GM18870 (cell line): ENCODE data around the gene OPRM1.

Source experiments
- ATAC-seq: cut with Tn5 transposase; IDR thresholded peaks from one replicate; pipeline ENCODE4 v1.9.1; 2021; ENCODE audit warnings: moderate library complexity; ENCODE audit not compliant: unreplicated experiment

OPRM1 gene

DNA sequence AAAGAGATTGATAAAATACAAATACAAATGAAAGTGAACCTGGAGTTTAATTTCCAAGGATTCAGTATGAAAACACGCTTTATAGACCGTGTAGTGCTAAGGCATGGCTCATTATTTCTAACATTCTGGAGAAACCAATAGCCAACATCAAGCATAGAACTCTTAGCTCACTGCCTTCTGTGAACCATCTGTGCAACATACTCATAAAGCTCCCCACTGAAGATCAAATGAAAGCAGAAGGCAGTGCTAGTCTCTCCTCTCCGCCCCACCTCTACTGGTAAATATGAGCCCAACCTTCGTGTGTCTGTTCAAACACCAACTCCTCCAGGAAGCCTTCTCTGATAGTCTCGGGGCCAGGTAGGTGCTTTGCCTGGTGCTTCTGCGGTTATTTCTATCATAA is 163.9 kb downstream of the OPRM1 start:
- no peak for ATAC-seq

DNA sequence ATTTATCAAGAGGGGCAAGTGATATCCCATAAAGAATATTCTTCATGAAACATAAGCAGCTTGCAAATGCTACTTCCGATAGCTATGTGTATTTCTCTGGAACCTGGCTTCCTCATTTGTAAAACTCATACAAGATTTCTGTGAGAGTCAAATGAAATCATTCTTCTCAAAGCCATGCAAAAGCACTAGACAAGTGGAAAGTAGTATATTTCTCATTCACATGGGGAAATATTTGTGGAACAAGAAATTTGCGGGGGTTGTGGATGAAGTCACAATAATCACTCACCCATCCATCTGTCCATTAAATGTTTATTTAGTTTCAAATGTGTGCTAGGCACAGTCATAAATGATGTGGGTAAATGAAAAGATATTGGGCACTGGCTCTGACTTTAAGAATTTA is 167.1 kb downstream of the OPRM1 start:
- ATAC-seq, result no peak

DNA sequence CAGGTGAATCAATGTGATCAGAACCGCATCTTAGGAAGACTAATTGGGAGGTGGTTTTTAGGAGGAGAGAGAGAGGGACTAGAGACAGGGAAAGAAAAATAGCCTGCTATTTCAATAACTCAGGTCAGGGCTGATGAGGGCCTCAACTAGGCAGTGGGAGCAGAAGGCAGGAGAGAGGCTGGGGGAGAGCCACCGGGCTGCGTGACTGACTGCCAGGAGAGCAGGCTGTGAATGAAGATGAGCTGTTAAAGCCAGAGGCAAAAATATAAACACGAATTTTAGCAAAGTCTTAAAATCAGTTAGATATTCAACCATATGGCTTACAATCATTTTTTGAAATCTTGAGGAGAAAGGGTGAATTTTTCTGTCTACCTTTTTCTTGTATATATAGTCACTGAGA is 168.0 kb downstream of the OPRM1 start:
- no peak for ATAC-seq

DNA sequence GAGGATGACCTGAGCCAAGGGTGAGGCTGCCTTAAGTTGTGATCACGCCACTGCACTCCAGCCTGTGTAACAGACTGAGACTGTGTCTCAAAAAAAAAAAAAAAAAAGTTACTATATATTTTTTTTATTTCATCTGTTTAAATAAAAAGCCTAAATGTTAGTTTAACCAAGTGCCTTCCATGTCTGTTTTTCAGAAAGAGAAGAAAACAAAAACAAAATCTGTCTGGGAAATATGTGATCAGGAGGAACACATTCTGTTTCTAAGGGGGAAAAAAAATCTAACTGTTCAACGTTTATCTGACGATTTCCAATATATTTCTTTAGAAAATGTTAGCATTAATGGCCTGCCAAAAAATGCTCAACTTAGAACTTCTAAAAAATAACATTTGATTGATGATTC is 170.5 kb downstream of the OPRM1 start:
- ATAC-seq, result no peak

DNA sequence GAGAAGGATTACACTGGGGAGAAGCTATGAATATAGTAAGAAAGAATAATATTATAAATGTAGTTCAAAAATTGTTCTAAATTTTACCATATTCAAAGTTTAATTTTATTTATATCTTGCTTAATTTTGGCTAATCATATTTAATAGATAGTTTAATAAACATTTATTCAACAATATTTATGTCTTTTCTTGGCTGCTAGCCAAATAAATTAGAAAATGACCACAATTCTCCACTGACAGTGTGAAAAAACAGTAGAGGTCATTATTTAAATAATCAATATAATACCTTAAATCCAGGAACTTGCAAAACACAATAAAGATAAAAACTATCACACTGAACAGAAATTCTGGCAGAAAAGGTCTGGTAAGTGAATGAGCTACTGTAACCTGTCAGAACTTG is 171.6 kb downstream of the OPRM1 start:
- ATAC-seq, result no peak

DNA sequence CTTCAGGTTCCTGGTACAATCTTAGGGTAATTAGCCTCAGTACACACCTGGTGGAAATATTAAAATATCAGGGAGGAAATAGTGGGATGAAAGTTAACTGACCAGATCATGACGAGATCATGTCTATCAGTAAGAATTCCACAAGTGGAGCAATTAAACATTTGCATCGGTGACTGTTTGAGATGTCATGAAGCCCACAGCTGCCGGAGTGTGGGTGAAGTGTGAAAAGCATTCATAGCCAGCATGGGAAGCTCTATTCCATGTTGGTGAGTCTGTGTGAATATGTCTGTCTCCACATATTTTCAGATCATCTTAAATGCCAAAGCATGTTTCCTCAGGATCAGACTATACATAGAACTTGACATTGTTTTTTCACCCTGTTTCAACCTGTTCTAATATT is 174.7 kb downstream of the OPRM1 start:
- ATAC-seq, result no peak

DNA sequence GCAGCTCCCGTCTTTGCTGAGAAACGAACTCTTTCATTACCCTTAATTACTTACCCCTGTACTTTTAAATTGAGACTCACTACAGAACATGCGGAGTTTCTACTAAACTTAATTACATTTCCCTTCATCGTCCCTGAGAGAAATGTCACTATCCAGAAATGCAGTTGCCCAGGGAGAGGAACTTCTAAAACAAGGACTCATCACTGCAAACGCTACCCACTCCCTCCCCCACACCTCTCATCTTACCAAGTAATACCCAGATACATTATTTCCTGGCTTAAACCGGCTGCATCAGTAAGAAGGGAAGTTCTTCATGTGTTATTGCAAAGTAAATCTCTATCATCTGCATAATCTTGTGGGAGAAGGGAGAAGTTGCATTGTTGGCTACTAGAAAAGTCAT is 179.3 kb downstream of the OPRM1 start:
- no peak for ATAC-seq

DNA sequence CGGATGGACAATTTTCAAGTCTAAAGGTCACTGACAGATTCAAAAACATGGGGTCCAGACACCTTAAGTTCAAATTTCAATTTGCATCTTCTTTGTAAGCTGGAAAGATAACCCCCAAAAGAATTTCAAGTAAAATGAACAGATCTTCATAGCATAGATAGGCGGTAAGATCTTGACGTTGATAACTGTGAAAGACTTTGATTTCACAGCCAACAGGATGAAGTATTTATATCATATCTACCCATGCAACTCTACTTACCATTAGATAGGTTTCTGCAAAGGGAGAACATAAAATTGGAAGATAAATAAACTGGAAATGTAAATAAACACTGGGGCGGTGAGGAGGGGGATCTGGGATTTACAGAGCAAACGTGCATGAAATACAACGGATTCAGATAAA is 179.7 kb downstream of the OPRM1 start:
- no peak for ATAC-seq

DNA sequence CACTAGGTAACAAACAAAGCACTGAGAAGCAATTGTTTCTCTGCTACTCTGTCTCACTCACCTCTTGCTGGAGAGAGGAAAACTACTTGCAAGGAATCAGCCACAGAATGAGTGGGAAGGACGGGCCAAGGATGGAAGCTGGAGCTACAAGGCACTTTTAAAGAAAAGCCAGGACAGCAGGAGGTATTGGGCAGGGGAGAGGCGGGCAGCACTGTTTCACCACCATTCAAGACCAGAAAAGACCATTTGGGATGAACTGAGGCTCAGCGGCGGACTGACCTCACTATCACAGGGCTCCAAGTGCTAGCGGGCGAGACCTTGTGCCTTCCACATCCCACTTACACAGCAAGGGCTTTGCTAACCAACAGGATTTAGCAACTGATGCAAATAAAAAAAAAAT is 180.2 kb downstream of the OPRM1 start:
- ATAC-seq, result no peak

DNA sequence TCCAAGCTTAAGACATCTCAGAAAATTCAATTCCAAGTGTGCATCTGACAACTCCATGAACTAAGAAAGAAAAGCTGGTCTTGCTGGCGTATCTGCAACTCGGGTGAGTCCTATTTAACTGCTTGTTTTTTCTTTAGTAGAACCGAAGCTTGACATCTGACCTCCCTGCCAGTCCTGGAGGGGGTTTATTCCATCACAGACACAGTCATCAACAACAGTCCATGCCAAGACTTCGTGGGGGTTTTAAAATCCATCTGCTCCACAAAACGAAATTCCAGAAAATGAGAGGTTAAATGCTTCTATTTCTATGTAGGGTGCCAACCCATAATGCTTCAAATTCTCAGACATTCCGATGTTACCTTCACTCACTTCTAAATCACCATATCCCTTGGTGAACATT is 183.7 kb downstream of the OPRM1 start:
- ATAC-seq, result no peak

DNA sequence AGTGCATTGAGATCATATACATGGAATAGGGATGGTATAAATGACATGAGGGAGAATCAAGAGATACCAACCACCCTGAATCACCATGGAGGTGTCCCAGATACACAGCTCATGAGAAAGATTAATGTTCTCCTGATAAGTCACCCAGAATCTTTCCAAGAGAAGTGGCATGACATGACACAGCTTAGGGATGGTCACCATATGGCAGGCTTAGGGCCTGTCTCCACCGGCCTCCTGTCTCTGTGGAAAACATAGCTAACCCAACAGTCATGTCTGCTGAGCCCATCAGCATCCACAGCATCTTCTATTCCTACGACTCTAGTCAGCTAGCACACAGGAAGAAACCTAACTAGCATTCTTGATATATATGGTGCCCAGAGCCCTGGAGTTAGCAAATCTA is 184.3 kb downstream of the OPRM1 start:
- no peak for ATAC-seq

DNA sequence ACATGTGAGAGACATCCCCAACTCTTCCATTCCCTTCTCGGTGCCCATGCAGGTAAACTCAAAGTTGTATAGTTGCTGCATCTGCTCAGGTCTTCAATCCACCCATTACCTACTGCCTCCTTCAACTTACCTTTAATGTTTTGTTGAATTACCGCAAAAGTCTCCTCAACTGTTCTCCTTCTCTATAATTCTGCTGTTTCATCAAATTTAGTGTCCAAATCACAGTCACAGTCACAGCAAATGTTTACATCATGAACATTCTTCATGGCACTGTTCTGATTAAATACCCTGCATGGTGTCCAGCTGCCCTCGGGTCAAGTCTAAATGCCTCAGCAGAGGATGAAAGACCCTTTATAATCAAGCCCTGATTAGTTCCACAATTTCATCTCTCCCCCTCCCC is 187.4 kb downstream of the OPRM1 start:
- ATAC-seq, result no peak

DNA sequence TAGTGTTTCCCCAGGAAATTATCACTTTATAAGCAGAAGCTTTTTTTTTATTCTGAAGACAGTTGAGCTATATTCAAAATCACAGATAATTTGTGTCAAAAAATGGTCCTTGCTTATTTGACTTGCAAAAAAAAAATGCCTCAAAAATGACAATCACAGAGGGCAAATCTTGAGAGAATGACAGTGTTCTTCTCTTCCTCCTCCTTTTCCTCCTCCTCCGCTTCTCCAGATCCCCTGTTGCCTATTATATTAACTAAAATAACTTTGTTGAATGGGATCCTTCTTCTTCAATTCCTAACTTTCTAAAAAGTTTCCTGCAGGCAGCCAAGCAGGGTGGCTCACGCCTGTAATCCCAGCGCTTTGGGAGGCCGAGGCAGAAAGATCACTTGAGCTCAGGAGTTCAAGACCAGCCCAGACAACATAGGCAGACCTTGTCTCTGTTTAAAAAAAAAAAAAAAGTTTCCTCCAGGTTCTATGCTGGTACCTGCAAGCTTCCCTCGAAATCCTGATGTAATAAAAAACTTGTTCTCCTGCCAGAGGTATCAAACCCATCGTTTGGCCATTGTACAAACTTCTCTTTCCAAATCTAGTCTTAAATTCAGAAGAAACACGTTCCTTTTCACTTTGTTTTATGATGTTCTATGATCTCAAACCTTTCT is 189.0 kb downstream of the OPRM1 start:
- no peak for ATAC-seq

DNA sequence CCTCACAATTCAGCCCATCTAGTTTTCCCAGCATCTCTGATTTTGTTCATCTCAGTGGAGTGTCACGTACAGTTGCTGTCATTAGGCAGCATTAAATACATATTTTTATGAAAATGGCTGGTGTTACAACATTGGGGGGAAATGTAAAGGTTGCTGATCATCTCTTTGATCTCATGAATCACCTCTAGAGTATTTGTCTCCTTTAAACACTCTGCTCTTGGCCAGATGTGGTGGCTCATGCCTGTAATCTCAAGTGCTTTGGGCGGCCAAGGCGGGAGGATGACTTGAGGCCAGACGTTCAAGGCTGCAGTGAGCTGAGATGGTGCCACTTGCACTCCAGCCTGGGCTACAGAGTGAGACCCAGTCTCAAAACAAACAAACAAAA is 189.5 kb downstream of the OPRM1 start:
- ATAC-seq, result no peak

DNA sequence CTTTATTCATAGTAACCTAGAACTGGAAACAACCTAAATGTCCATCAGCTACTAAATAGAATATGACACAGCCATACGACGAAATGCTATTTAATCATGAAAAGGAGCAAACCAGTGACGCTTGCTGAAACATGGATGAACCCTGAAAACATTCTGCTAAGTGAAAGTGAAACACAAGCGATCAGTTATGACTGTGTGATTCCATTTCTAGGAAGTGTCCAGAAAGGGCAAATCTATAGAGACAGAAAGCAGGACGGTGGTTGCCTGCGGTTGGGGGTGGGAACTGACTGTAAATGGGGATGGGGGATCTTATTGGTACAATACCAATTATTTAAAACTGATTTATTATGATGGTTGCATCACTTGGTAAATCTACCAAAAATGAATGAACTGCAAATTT is 190.7 kb downstream of the OPRM1 start:
- peak; percentile 72 for ATAC-seq

DNA sequence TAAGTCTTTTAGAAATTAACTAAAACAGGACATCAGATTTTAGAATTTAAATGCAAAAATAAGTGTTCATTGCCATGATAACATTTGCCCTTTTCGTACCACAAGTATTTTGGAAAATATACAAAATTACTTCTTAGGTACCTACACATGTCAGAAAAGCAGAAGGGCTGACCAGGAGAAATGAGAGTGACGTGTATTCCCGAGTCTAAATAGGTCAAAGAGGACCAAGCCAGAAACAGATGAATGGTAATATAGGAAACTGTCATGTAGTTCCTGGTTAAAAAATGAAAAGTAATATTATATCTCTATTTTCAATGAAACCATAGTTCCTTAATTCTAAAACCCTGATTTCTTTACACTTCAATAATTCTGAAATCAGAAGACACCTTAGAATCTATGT is 191.4 kb downstream of the OPRM1 start:
- ATAC-seq, result no peak

DNA sequence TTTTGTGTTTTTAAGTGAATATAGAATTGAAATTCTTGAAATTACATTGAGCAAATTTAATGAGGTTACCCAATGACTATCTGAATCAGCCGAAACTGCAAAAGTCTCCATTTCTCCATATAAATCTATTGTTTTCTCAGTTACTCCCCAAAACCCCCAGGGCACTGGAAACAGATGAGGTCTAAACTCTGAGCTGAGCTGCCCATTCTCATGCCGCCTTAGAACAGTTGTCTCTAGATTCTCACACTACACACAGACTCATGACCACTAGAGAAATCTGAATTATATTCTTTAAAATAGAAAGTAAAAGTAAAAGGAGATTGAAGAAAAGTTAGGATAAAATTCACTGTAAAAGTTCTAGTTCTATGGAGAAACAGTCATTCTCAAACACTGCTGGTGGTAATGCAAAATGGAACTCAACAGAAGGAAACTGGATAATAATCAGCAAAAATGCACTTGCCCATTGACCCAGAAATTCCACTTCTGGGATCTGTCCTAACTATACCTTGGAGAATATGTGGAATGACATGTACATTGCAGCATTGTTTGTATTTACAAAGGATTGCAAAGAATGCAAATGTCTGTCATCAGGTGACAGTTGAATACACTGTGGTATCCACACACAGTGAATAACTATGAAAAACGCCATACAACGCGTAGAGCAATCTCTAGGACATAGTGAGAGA is 192.0 kb downstream of the OPRM1 start:
- no peak for ATAC-seq

DNA sequence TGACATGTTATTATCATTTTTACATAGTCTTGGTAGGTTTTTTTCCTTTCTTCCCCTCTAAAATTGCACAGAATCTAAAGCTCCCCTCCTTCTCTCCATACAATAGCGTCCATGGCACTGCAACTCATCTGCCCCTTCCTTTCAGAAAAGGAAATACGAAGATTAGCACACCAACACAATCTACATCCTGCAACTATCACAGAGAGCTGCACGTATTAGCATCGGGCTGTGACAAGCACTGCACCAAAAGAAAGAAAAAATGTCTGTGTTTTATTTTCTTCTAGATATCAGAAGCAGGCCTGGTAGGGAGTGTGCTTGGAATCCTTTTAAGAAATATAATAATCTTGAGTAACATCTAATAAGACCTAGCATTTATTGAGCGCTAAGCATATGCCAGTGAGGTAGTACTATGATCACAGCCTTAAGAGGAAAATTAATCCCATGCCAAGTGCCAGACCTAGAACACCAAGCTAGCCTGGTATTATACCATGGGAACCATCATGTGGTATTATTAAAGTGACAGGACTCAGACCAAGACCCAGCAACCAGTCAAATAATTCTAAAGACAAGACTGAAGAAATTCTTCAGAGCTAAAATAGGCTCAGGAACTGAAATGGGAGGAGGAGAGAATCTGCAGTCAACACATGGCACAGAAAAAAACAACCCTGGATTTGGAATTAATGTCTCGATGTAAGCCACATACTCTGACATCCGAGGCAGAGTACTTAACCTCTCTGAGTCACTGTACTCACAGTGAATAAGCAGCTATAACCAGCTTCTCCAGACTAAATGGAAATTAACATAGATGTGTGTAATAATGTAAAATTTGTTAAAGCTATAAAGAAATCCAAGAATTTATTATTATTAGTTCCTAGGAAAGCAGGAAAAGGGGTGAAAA is 193.2 kb downstream of the OPRM1 start:
- ATAC-seq, result no peak

DNA sequence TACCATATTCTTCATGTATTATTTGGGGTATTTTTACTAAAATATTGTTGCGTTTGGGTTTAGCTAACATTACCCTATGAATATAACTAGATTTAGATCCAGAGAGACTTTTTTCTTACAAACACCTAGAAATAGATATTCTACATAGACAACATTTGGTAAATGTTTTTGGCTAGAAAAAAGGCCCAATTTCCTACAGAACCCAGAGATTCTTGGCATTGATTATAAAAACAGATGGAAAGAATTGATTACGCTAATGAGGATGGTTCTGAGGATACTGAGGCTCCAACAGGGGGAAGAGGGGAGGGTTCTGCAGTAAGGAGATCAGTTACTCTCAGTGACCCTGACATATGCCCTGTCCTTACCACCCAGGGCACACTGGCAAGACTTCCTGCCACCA is 194.3 kb downstream of the OPRM1 start:
- no peak for ATAC-seq

DNA sequence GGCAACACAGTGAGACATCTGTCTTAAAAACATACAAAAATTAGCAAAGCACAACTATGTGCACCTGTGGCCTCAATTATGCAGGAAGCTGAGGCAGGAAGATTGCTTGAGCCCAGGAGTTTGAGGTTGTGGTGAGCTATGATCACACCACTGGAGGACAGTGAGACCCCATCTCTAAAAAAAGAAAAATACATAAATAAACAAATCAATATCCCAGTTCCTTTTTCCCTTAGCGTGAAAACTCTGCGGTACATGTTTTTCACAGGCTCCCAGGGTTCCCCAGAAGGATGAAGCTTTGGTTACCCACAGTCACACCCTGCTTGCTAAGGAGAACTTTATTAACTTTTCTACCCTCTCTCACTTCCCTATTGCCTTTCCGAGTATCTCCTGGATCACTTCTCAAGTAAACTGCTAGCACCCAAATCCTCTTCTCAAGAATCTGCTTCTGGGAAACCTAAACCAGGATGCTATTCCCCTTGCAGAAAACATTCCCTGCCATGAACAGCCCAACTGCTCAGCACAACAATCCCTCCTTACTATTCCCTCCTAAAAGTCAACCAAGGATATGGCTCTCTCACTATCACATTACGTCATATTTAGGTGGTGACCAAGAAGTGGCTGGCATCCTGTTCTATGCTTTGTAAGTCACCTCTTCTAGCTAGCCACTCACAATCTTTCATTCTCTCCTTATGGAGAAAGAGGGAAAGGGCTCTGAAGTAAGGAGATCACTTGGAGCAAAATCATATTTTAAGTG is 195.2 kb downstream of the OPRM1 start:
- peak; percentile 61 for ATAC-seq

DNA sequence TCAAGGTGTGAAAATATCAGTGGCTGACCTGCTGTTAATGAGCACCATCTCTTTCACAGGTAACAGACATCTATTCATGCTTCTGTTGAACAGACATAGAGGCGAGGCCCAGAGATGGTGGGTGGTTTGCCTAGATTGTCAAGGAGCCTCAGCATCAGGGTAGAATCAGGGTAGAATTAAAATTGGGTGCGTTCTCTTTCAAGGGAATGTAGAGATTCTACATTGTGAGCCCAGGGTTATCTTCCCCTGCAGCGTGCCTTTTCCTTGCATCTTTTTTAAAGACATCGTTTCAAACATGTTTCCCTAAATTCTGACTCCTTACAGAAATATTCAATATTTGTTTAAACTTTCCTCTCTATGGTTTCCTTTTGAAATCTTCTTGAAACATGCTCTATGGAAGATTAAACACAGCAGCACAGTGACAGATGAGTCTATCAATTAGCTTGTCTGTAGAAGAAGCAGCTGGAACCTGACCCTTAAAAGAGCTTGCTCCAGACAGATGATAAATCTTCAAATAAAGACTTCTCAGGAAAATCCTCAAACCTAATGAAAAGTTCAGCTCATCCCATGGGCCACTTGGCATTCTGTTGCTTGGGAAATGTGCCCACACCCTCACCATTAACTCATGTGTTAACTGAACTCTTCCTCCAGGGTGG is 197.7 kb downstream of the OPRM1 start:
- no peak for ATAC-seq
